Measurements from ENCODE around the gene AQP12A. TPM values are rescaled to one million over a fixed set of nuclear protein-coding genes. Genes with fewer than 3 reads are reported as not detected.

Gene AQP12A
- polyA plus RNA-seq, 1 donor from 2014 or later, result not detected

GRCh38 chr2:240727913-240728312 is 36.2 kb downstream of the AQP12A start:
- Mint-ChIP-seq H3K4me3 (no peak overlapping the region), H3K27ac (peak overlapping the region in 1 of 3 donors; percentile 41), H3K36me3 (no peaks in the 10 kb centered on the region), H3K4me1 (no peaks in the 10 kb centered on the region), H3K9me3 (no peaks in the 10 kb centered on the region), H3K27me3 (peaks cover 5% of the 10 kb centered on the region)

DNA sequence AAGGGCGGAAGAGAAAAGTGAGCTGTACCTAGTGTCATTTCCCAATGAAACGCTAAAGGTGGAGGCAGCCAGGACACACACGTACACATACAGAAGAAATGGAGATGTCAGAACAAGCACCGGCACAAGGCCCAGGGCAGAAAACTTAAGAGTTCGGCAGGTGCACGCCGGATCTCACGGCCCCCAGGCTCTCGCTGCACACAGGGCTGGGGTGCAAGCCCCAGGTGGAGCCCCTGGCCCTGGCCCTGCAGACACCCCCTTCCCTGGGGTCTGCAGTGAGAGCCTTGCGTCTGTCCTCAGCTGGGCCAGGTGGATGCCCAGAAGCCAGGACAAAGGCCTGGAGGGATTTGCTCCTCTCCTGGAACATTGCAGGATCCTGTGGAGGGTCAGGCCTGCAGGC is 36.7 kb downstream of the AQP12A start:
- no peak overlapping the region for H3K4me3 Mint-ChIP-seq
- peaks cover 5% of the 10 kb centered on the region for H3K27me3 Mint-ChIP-seq
- no peaks in the 10 kb centered on the region for H3K4me1 Mint-ChIP-seq
- peak overlapping the region in 1 of 3 donors; percentile 41 for H3K27ac Mint-ChIP-seq
- H3K36me3 Mint-ChIP-seq, result no peaks in the 10 kb centered on the region
- H3K9me3 Mint-ChIP-seq, result no peaks in the 10 kb centered on the region

GRCh38 chr2:240728827-240729226 is 37.2 kb downstream of the AQP12A start:
- no peaks in the 10 kb centered on the region for H3K4me1 Mint-ChIP-seq
- H3K36me3 Mint-ChIP-seq, result no peaks in the 10 kb centered on the region
- H3K4me3 Mint-ChIP-seq, result no peak overlapping the region
- no peak overlapping the region for H3K27ac Mint-ChIP-seq
- peaks cover 5% of the 10 kb centered on the region for H3K27me3 Mint-ChIP-seq
- no peaks in the 10 kb centered on the region for H3K9me3 Mint-ChIP-seq

DNA sequence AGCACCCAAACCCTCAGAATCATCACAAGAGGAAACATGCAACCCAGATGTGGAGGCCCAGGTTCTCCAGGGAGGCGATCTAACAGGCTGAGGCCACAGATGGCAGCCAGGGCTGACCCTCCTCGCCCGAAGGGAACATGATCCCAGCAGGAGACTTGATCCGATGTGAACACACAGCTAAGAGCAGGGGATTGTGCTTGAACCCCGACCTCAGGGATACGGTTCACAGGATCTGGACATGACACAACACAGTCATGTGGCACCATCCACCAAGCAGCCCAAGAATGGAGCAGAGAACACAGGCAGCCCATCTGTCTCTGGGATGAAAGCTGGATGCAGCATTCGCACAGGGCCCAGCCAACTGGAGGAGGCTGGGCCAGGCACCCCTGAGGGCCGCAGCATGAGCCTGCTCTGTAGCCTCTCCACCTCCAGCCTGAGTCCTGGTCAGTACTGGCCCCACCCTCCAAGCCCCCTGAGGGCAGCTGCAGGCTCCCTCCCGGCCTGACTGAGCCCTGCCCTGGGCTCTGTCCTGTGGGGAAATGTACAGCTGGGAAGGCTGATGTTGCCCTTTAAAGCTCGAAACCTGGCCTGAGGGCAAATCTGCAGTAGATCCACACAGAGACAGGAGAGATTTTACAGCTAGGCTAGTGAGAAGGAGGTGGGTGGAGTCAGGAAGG is 39.0 kb downstream of the AQP12A start:
- H3K36me3 Mint-ChIP-seq, result no peaks in the 10 kb centered on the region
- no peak overlapping the region for H3K27ac Mint-ChIP-seq
- no peaks in the 10 kb centered on the region for H3K9me3 Mint-ChIP-seq
- no peak overlapping the region for H3K4me3 Mint-ChIP-seq
- no peaks in the 10 kb centered on the region for H3K4me1 Mint-ChIP-seq
- peaks cover 5% of the 10 kb centered on the region for H3K27me3 Mint-ChIP-seq

- Mint-ChIP-seq H3K9me3 (no peaks in the 10 kb centered on the region), H3K36me3 (no peaks in the 10 kb centered on the region), H3K4me3 (no peak overlapping the region), H3K27me3 (peaks cover 5% of the 10 kb centered on the region), H3K27ac (no peak overlapping the region), H3K4me1 (no peaks in the 10 kb centered on the region)
Observed at GRCh38 chr2:240731178-240731545, 39.5 kb downstream of the AQP12A start.

DNA sequence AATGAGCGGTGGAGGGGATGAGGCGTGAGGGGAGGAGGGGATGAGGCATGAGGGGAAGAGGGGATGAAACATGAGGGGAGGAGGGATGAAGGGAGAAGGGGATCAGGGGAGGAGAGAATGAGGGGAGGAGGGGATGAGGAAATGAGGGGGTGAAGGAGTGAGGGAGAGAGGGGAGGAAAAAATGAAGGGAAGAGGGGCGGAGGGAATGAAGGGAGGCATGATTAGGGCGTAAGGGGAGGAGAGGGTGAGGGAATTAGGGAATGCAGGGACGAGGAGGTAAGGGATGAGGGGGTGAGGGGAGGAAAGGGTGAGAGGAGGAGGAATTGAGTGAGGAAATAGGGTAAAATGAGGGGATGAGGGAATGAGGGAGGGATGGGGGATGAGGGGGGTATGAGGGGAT is 40.5 kb downstream of the AQP12A start:
- Mint-ChIP-seq H3K36me3 (no peaks in the 10 kb centered on the region), H3K9me3 (no peaks in the 10 kb centered on the region), H3K27ac (no peak overlapping the region), H3K4me1 (peaks cover 0 to under 1% (median 0%) of the 10 kb centered on the region in 3 donors), H3K27me3 (peaks cover 5% of the 10 kb centered on the region), H3K4me3 (no peak overlapping the region)

GRCh38 chr2:240732911-240733622 is 41.4 kb downstream of the AQP12A start:
- Mint-ChIP-seq H3K4me1 (peaks cover 0 to 1% (median 0%) of the 10 kb centered on the region in 3 donors), H3K4me3 (no peak overlapping the region), H3K27me3 (peaks cover 6% of the 10 kb centered on the region), H3K27ac (no peak overlapping the region), H3K9me3 (no peaks in the 10 kb centered on the region), H3K36me3 (no peaks in the 10 kb centered on the region)

GRCh38 chr2:240733803-240734495 is 42.3 kb downstream of the AQP12A start:
- H3K4me3 Mint-ChIP-seq, result no peak overlapping the region
- peaks cover 0 to 1% (median 0%) of the 10 kb centered on the region in 3 donors for H3K4me1 Mint-ChIP-seq
- H3K27ac Mint-ChIP-seq, result no peak overlapping the region
- H3K9me3 Mint-ChIP-seq, result no peaks in the 10 kb centered on the region
- H3K36me3 Mint-ChIP-seq, result no peaks in the 10 kb centered on the region
- peaks cover 6% of the 10 kb centered on the region for H3K27me3 Mint-ChIP-seq

- H3K9me3 Mint-ChIP-seq, result no peaks in the 10 kb centered on the region
- H3K36me3 Mint-ChIP-seq, result no peaks in the 10 kb centered on the region
- no peak overlapping the region for H3K27ac Mint-ChIP-seq
- peaks cover 6% of the 10 kb centered on the region for H3K27me3 Mint-ChIP-seq
- no peak overlapping the region for H3K4me3 Mint-ChIP-seq
- H3K4me1 Mint-ChIP-seq, result peaks cover 0 to 1% (median 0%) of the 10 kb centered on the region in 3 donors
Observed at GRCh38 chr2:240734756-240735155, 43.1 kb downstream of the AQP12A start.

- Mint-ChIP-seq H3K4me1 (peaks cover 0 to 1% (median 0%) of the 10 kb centered on the region in 3 donors), H3K27ac (no peak overlapping the region), H3K36me3 (no peaks in the 10 kb centered on the region), H3K9me3 (no peaks in the 10 kb centered on the region), H3K27me3 (peaks cover 4% of the 10 kb centered on the region), H3K4me3 (no peak overlapping the region)
Observed at GRCh38 chr2:240735476-240735875, 43.8 kb downstream of the AQP12A start.

DNA sequence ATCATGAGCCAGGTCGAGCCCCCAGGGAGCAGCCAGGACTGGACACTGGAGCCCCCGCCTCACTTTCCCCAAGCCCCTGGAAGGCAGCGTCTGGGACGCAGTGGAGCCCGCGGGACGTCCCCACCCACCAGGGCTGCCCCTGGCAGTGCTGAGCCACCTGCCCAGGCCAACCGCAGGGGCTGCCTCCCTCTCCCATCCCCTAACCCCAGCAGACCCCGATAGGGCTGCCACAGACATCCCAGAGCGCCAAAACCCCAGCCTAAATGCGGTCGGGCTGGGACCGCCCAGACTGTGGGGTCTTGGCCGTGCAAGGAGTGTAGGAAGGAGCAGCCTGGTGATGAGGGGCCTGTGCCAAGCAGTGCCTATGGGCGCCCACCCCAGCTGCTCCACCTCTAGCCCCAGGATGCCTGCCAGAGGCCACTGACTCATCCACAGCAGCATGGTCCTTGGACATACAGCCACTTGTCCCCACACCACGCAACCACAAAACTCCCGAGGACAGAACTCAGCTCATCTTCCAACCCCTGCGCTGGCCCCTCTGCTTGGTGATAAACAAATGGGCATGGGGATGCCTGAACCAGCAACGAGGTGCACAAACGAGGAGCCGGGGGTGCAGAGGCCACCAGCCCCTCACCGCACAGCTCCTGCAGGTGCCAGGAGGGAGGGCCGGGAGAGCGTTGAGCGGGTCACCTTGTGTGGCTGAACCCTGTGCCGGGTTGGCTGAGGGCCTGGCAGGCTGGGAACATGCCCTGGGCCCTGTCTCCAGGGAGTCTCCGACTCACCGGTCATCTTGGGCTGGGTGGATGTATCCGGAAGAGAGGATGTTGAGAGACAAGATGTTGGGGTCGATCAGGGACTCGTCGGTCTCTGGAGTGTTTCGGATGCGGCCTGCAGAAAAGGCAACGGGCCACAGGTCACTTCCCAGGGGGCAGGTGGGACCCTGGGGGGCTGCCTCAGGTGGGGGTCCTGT is 44.9 kb downstream of the AQP12A start:
- Mint-ChIP-seq H3K9me3 (no peaks in the 10 kb centered on the region), H3K36me3 (no peaks in the 10 kb centered on the region), H3K27ac (no peak overlapping the region), H3K4me1 (peaks cover 0 to 1% (median 0%) of the 10 kb centered on the region in 3 donors), H3K27me3 (peaks cover 2% of the 10 kb centered on the region), H3K4me3 (no peak overlapping the region)

GRCh38 chr2:240737512-240737911 is 45.8 kb downstream of the AQP12A start:
- H3K27me3 Mint-ChIP-seq, result peaks cover 4% of the 10 kb centered on the region
- H3K9me3 Mint-ChIP-seq, result no peaks in the 10 kb centered on the region
- H3K4me1 Mint-ChIP-seq, result peaks cover 0 to 1% (median 0%) of the 10 kb centered on the region in 3 donors
- no peak overlapping the region for H3K27ac Mint-ChIP-seq
- no peaks in the 10 kb centered on the region for H3K36me3 Mint-ChIP-seq
- H3K4me3 Mint-ChIP-seq, result no peak overlapping the region

DNA sequence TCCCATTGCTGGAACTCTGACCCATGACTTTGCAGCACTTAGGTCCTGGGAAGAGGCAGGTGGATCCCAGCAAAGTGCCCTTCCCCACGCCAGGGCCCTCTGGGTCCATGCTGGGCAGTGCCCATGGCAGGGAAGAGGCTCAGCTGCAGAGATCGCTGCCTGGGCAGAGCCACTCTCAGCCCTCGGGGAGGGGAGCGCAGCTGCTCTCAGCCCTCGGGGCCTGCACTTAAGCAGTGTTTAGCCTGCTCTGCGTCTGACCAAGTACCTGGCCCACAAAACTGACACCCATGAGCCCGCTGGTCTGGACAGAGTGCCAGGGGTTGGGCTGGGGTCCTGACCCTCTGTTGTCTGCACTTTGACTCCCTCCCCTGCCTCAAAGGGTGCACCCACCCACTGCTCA is 46.3 kb downstream of the AQP12A start:
- no peak overlapping the region for H3K4me3 Mint-ChIP-seq
- H3K36me3 Mint-ChIP-seq, result no peaks in the 10 kb centered on the region
- peaks cover 0 to 1% (median 0%) of the 10 kb centered on the region in 3 donors for H3K4me1 Mint-ChIP-seq
- H3K27me3 Mint-ChIP-seq, result peaks cover 4% of the 10 kb centered on the region
- H3K27ac Mint-ChIP-seq, result no peak overlapping the region
- no peaks in the 10 kb centered on the region for H3K9me3 Mint-ChIP-seq

DNA sequence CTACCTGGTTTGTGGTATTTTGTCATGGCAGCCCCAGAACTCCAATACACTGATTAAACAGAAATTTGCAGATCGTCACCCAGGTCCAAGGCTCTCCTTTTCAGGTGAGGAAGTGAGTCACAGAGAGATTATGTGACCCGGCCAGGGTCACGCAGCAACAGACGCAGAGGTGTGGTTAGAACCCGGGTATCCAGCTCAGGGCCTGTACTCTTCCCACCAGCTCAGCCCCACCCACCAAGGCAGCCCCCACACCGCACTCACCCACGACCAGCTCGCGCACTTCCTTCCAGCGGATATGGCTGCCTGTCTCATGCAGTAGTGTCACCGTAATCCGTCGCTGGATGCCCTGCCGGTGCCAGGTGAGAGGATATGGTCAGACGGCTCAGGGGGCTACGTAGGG is 48.1 kb downstream of the AQP12A start:
- Mint-ChIP-seq H3K9me3 (no peaks in the 10 kb centered on the region), H3K4me3 (no peak overlapping the region), H3K36me3 (no peaks in the 10 kb centered on the region), H3K27ac (no peak overlapping the region), H3K4me1 (peaks cover 0 to 1% (median 0%) of the 10 kb centered on the region in 3 donors), H3K27me3 (peaks cover 4% of the 10 kb centered on the region)

Data from IgD-negative memory B cell (primary cell).